ENCODE data around the gene KANK3.
"Not testable (repeated sequence)": the region's sequence is repeated elsewhere in the genome, so short reads cannot be mapped to it uniquely, and the experiment has no call there.

The KANK3 gene

DNA sequence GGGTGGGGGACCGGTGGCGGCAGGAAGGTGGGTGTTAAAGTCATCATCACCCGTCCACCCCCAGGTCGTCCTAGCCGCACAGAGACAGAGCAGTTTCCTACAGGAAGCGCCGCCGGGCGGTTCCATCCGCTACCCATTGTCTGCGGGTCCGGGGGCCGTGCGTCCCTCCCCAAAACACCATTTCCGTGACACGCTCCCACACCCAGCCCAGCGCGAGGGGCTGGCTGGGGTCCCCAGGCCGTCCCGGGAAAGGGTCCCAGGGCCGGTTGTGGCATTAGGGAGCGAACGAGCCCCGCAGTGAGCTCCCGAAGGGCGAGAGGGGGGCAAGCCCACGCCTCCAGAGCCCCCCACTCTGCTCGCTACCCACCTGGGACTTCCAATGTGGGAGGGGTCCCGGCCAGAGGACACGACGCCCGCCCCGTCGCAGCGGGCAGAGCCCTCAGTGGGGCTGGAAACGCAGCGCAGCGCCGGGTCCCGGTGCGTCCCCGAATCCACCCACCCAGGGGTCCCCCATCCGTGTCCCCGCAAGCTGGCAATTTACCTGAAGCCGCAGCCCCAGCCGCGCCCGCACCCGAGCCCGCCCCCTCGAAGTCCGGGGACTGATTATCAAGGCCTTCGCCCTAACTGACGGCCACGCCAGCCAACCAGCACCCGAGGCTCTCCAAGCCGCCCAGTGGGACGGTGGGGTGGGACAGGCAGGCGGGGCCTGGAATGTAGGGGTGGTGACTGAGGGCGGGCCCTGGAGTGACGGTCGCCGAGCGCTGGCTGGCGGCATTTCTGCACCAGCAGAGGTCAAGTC lies at the start of gene KANK3:
KANK3 (minus strand) TSS at position 579 of the 799 bp plus-strand sequence. CDS start 5,434 bp downstream, outside the sequence.
- DNase-seq (ENCODE audit: low read depth) = peak; percentile 76

DNA sequence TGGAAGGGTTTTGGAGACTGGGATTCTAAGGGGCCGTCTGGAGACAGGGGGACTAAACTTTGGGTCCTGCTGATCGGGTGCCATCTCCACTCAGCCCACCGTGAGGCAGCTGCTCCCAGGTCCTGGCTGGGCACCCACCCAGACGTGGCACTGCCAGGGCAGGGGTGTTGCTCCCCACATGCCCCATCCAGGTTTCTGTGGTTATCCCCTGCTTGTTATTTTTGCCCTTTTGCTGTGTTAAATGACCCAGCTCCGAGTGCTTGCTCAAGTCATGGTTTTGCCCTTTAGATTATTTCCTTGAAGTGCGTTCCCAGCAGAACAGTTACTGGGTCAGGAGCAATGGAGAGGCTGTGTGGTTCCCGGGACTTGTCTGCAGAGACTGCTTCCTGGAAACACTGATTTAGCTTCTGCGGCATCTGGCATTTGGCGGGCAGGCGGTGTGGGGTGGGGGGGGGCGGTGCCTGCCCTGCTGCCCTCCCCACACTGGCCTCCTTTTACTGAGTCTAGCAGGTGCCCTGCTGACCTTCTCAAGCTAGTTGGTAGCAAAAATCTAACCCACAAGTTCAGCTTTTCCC lies 49.0 kb upstream of the KANK3 start:
- no peak for DNase-seq (ENCODE audit: low read depth)

DNA sequence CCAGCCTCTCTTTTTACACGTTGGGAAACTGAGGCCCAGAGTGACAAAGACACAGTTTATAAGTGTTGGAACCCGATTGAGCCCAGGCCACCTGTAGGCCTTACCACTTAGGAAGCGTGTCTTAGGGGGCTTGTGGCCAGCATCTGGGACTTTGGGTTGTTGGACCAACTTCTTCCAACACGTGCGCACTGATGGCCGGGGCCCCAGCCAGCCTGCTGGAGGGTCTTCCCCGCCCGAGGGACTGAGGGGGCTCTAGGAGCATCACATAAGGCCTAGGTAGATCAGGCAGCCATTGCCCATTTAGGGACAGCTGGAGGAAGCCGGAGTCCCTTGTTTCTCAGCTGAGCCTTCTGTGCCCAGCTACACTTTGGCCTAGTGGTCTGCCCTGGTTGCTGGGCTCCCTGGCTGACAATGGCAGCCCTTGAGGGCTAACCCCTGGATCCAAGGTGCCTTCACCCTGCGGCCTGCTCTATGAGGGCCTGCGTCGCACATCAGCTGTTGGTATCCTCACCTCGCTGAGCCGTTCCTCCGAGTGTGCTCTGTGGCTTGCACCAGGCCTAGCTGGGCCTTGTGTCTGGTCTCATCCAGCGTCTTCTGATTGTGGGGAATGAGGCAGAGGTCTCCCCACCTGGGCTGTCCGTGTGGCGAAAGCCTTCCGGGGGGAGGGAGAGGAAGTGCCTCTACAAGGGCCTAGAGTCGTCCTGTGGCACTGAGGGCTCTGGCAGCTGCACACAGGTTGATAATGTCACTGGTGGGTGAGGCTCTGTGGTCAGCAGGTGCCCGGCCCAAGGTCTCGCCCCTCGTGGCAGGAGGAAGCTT lies 48.3 kb upstream of the KANK3 start:
- DNase-seq (ENCODE audit: low read depth) = no peak

DNA sequence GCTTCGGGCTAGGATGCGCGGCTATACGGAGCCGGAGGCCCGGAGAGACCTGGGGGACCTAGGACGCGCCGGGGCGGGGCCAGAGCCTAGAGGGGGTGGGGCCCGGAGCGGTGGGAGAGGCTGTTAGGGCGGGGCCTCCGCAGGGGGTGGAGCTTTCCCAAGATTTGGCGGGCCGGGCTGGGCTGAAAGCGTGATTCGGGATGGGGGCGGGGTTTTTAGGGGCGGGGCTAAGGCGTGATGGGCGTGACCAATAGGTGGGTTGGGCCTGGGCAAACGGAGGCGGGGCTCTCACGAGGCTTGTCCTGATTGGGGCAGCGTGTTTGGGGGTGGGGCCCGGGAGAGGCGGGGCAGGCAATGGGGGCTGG lies 47.5 kb upstream of the KANK3 start:
- peak; percentile 76 for DNase-seq (ENCODE audit: low read depth)

DNA sequence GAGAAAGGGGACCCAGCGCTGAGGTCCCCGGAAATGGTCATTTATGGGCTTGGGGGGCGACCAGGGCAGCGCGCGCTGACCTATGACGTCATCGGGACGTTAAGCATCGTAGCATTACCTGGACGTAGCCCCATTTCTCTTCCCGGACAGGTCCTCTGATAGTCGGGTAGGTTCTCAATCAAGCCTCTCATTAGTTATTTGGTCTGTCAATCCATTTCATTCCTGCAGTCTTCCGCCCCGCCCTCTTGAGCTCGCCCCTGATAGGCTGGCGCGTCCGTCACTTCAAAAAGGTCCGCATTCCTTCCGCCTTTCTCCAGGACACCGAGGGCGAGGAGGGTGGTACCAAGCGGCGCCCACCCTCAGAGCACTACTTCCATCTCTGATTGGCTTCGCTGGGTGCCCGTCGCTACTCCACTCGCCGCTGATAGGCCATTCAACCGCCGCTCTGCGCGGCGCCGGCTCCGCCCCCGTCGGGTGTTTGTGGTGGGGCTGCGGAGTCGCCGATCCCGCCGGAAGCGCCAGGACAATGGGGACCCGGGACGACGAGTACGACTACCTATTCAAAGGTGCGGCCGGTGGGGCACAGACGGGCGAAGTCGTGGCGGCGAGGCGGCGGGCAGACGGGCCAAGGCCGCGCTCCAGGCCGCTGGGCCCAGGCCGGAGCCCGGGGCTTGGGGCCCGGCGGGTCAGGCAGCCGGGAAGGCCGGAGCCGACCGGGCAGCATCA lies 47.0 kb upstream of the KANK3 start, which contains the start of gene RAB11B:
RAB11B (plus strand) TSS at position 470 of the 726 bp plus-strand sequence; CDS start at position 527, 57 bp downstream.
- peak; percentile 100 for DNase-seq (ENCODE audit: low read depth)

DNA sequence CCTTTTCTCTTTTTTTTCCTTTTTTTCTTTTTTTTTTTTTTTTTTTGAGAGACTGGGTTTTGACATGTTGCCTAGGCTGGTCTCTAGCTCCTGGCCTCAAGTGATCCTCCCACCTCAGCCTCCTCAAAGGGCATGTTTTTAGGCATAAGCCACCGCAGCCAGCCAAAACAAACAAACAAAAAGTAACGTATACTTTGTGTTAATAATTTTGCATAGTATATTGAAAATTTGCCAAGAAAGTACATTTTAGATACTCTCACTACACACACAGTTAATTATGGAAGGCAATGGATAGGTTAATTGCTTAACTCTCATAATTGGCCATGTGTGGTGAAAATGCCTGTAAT lies 45.5 kb upstream of the KANK3 start:
- DNase-seq (ENCODE audit: low read depth) = no peak

DNA sequence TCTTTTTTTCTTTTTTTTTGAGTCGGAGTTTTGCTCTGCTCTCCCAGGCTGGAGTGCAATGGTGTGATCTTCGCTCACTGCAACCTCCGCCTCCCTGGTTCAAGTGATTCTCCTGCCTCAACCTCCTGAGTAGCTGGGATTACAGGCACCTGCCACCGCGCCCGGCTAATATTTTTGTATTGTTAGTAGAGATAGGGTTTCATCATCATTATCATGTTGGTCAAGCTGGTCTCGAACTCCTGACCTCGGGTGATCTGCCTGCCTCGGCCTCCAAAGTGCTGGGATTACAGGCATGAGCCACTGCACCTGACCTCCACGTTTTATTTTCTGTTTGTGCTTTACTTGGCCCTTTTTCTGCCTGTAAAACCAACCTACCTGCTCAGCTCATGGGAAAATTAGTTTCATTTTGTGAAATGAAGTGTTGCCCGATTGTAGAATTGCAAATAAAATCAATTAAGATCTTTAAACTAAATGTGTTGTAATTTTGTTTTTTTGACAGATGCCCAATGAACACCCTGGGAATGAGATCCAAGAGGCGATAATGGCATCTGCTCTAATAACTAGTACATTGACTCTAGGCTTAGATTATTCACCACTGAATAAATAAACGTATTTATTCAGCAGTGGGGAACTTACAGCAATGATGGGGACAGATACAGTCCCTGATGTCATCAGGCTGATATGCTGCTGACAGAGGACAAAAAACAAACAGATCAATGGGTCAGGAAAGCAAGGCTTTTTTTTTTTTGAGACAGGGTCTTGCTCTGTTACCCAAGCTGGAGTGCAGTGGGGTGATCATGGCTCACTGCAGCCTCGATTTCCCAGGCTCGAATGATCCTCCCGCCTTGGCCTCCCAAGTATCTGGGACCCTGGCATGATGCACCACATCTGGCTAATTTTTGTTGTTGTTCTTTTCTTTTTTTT lies 44.9 kb upstream of the KANK3 start:
- no peak for DNase-seq (ENCODE audit: low read depth)

DNA sequence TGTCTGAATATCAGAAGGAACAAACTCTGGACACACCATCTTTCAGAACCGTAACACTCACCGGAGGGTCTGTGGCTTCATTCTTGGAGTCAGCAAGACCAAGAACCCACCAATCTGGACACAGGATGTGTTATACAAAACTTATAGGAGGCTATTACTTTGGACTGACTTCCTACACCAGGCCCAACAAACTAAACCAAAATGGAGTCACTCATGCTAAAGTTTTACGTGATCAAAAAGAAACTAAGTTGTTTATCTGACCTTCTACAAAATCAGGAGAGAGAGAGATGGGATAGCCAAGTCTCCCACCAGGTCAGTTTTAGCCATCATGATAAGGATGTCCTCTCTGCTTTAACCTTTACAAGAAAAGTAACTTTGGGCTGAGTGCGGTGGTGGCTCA lies 43.9 kb upstream of the KANK3 start:
- DNase-seq (ENCODE audit: low read depth) = no peak

DNA sequence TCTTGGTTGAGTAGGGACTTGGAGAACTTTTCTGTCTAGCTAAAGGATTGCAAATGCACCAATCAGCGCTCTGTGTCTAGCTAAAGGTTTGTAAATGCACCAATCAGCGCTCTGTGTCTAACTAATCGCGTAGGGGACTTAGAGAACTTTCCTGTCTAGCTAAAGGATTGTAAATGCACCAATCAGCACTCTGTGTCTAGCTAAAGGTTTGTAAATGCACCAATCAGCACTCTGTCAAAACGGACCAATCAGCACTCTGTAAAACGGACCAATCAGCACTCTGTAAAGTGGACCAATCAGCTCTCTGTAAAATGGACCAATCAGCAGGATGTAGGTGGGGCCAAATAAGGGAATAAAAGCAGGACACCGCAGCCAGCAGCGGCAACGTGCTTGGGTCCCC lies 43.4 kb upstream of the KANK3 start:
- not testable (repeated sequence) for DNase-seq (ENCODE audit: low read depth)

DNA sequence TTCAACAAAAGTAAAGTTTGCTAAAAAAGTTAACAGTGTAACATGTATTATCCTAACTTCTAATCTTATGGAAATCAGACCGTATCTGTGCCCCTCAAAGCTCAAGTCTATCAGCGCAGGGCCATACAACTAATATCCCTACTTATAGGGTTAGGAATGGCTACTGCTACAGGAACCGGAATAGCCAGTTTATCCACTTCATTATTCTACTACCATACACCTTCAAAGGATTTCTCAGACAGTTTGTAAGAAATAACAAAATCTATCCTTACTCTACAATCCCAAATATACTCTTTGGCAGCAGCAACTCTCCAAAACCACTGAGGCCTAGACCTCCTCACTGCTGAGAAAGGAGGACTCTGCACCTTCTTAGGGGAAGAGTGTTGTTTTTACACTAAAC lies 42.5 kb upstream of the KANK3 start:
- not testable (repeated sequence) for DNase-seq (ENCODE audit: low read depth)

DNA sequence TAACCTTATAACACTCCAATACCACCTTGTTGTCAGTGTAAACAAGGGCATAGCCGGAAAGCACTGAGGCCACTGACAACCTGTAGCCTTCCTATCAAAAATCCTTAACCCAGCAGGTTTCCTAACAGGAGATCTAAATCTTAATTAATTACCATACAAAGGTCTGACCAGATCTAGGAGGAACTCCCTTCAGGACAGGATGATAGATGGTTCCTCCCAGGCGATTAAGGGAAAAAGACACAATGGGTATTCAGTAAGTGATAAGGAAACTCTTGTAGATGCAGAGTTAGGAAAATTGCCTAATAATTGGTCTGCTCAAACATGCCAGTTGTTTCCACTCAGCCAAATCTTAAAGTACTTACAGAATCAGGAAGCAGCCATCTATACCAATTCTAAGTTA lies 42.0 kb upstream of the KANK3 start:
- DNase-seq (ENCODE audit: low read depth) = not testable (repeated sequence)

DNA sequence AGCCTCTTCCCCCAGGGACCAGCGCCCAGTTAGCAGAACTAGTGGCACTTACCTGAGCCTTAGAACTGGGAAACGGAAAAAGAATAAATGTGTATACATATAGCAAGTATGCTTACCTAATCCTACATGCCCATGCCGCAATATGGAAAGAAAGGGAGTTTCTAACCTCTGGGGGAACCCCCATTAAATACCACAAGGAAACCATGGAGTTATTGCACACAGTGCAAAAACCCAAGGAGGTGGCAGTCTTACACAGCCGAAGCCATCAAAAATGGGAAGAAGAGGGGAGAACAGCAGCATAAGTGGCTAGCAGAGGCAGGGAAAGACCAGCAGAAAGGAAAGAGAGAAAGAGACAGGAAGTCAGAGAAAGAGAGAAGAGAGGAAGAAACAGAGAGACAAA lies 41.5 kb upstream of the KANK3 start:
- DNase-seq (ENCODE audit: low read depth) = not testable (repeated sequence)

DNA sequence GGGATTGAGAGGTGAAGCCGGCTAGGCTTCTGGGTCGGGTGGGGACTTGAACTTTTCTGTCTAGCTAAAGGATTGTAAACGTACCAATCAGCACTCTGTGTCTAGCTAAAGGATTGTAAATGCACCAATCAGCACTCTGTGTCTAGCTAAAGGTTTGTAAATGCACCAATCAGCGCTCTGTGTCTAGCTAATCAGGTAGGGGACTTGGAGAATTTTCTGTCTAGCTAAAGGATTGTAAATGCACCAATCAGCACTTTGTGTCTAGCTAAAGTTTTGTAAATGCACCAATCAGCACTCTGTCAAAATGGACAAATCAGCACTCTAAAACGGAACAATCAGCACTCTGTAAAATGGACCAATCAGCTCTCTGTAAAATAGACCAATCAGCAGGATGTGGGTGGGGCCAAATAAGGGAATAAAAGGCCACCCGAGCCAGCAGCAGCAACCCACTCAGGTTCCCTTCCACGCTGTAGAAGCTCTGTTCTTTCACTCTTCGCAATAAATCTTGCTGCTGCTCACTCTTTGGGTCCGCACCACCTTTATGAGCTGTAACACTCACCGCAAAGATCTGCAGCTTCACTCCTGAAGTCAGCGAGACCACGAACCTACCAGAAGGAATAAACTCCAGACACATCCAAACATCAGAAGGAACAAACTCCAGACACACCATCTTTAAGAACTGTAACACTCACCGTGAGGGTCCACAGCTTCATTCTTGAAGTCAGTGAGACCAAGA lies 36.3 kb upstream of the KANK3 start:
- DNase-seq (ENCODE audit: low read depth) = not testable (repeated sequence)

DNA sequence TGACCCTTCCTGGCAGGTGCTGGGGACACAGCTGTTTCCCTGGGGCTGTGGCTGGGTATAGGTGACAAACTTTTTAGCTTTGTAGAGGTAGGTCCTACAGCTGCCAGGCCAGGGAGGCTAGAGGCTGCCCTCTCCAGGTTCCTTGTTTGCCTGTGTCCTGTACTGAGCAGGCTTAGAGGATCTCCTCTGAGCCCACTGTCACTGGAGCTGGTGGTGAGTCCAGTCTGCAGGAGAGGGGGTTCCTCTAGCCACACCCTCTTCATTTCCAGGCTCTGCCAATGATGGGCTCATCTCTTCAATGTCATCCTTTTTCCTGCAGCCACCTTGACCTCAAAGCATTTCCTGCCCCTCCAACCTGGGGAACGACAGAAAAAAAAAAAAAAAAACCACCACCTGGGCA lies 34.5 kb upstream of the KANK3 start:
- no peak for DNase-seq (ENCODE audit: low read depth)

DNA sequence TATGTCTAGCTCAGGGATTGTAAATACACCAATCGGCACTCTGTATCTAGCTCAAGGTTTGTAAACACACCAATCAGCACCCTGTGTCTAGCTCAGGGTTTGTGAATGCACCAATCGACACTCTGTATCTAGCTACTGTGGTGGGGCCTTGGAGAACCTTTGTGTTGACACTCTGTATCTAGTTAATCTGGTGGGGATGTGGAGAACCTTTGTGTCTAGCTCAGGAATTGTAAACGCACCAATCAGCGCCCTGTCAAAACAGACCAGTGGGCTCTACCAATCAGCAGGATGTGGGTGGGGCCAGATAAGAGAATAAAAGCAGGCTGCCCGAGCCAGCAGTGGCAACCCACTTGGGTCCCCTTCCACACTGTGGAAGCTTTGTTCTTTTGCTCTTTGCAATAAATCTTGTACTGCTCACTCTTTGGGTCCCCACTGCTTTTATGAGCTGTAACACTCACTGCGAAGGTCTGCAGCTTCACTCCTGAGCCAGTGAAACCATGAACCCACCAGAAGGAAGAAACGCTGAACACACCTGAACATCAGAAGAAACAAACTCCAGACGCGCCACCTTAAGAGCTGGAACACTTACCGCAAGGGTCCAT lies 33.4 kb upstream of the KANK3 start:
- not testable (repeated sequence) for DNase-seq (ENCODE audit: low read depth)

DNA sequence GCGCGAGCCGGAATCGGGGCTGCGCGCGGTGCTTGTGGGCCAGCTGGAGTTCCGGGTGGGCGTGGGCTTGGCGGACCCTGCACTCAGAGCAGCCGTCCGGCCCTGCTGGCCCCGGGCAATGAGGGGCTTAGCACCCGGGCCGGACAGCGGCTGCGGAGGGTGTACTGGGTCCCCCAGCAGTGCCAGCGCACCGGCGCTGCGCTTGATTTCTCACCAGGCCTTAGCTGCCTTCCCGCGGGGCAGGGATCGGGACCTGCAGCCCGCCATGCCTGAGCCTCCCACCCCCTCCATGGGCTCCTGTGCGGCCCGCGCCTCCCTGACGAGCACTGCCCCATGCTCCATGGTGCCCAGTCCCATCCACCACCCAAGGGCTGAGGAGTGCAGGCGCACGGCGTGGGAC lies 32.7 kb upstream of the KANK3 start:
- not testable (repeated sequence) for DNase-seq (ENCODE audit: low read depth)

DNA sequence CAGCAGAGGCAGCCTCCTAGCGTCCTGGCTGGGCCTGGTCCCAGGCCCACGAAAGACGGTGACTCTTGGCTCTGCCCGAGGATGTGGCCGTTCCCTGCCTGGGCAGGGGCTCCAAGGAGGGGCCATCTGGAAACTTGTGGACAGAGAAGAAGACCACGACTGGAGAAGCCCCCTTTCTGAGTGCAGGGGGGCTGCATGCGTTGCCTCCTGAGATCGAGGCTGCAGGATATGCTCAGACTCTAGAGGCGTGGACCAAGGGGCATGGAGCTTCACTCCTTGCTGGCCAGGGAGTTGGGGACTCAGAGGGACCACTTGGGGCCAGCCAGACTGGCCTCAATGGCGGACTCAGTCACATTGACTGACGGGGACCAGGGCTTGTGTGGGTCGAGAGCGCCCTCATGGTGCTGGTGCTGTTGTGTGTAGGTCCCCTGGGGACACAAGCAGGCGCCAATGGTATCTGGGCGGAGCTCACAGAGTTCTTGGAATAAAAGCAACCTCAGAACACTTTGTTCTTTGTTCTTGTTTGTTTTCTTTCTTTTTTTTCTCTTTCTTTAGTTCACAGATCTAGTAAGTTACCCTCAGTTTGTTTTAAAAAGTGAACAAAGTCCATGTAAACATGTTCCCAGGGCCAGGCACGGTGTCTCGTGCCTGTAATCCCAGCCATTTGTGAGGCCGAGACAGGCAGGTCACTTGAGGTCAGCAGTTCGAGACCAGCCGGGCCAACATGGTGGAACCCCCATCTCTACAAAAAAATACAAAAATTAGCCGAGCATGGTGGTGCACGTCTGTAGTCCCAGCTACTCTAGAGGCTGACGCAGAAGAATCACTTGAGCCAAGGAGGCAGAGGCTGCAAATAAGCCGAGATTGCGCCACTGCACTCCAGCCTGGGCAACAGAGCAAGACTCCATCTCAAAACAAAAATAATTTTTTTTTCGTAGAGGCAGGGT lies 31.1 kb upstream of the KANK3 start:
- no peak for DNase-seq (ENCODE audit: low read depth)

DNA sequence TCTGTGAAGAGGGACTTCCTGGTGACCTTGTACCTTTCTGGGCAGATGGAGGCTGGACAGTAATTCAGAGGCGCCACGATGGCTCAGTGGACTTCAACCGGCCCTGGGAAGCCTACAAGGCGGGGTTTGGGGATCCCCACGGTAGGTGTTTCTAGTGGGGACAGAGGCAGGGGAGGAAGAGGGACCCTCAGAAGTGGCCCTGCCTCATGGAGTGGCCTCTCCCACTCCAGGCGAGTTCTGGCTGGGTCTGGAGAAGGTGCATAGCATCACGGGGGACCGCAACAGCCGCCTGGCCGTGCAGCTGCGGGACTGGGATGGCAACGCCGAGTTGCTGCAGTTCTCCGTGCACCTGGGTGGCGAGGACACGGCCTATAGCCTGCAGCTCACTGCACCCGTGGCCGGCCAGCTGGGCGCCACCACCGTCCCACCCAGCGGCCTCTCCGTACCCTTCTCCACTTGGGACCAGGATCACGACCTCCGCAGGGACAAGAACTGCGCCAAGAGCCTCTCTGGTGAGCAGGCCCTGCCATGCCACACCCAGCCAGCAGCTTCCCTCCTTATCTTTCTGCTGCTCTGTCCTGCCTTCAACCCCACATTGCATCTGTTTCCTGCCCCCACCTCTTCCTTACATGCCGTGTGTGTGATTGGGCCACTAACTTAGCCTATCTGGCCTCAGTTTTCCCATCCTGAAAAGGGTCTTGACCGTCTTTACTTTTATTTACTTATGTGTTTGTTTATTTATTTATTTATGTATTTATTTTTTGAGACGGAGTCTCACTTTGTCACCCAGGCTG lies 28.1 kb upstream of the KANK3 start:
- DNase-seq (ENCODE audit: low read depth) = no peak
